PC-3 (cell line): ENCODE measurements around the gene HIRA. TPM values are rescaled to one million over a fixed set of nuclear protein-coding genes. Genes with fewer than 3 reads are reported as not detected.

ENCODE experiments used
- ATAC-seq: fragments of 200-7000 bp; cut with Tn5 transposase; 2 replicates; pipeline ENCODE4 v1.9.1; 2020; ENCODE audit warnings: mild to moderate bottlenecking, moderate library complexity
- BruUV-seq: library from RNA; stranded (reverse); fragments of 400-500 nt; replicated peaks from 2 replicates; lab custom pipeline; 2021; lab: Mats Ljungman, UMichigan
- CTCF ChIA-PET: fragments of 300-600 bp; sonication (Branson Sonifier 250); formaldehyde crosslinking; loops from one replicate; lab custom pipeline; 2022; ENCODE audit warnings: antibody characterized with exemption; lab: Charles Lee
- POLR2A ChIA-PET: fragments of 300-600 bp; sonication (Branson Sonifier 250); formaldehyde crosslinking; loops from one replicate; lab custom pipeline; 2022; ENCODE audit warnings: antibody characterized with exemption; ENCODE audit not compliant: unreplicated experiment; lab: Charles Lee
- DNase-seq: peaks from one replicate; pipeline ENCODE4 v3.0.0-alpha.2; 2015
- H2AFZ ChIP-seq: fragments of 300-600 bp; sonication (generic); 2 replicates; pipeline ENCODE4 v1.6.0; 2016; ENCODE audit warnings: antibody characterized with exemption, low read length
- H3F3A ChIP-seq: fragments of 300-600 bp; sonication (generic); one replicate; pipeline ENCODE4 v1.6.0; 2017; ENCODE audit warnings: antibody characterized with exemption, low read length, control low read depth, mild to moderate bottlenecking; ENCODE audit not compliant: unreplicated experiment
- H3K27ac ChIP-seq: fragments of 300-600 bp; sonication (generic); 2 replicates; pipeline ENCODE4 v1.5.1; 2016; ENCODE audit warnings: mild to moderate bottlenecking, low read length
- H3K27me3 ChIP-seq: fragments of 300-600 bp; sonication (generic); 2 replicates; pipeline ENCODE4 v1.6.1; 2016; ENCODE audit warnings: low read length, mixed read lengths
- H3K36me3 ChIP-seq: fragments of 300-600 bp; sonication (generic); 2 replicates; pipeline ENCODE4 v1.6.1; 2016; ENCODE audit warnings: low read depth, mixed run types, low read length, mixed read lengths
- H3K4me1 ChIP-seq: fragments of 300-600 bp; sonication (generic); 2 replicates; pipeline ENCODE4 v1.5.1; 2016; ENCODE audit warnings: low read length; ENCODE audit not compliant: insufficient read depth
- H3K4me2 ChIP-seq: fragments of 300-600 bp; sonication (generic); 2 replicates; pipeline ENCODE4 v1.6.0; 2016; ENCODE audit warnings: low read length
- H3K4me3 ChIP-seq: fragments of 300-600 bp; sonication (generic); 2 replicates; pipeline ENCODE4 v1.5.1; 2016; ENCODE audit warnings: mild to moderate bottlenecking, low read length, mixed read lengths
- H3K79me2 ChIP-seq: fragments of 300-600 bp; sonication (generic); 2 replicates; pipeline ENCODE4 v1.6.1; 2017; ENCODE audit warnings: low read length, mixed read lengths
- H3K9ac ChIP-seq: fragments of 300-600 bp; sonication (generic); 2 replicates; pipeline ENCODE4 v1.6.0; 2016; ENCODE audit warnings: mild to moderate bottlenecking, low read length
- H3K9me2 ChIP-seq: fragments of 300-600 bp; sonication (generic); replicated peaks from 2 replicates; pipeline ENCODE4 v1.6.1; 2016; ENCODE audit warnings: mixed run types, low read length, mixed read lengths
- H3K9me3 ChIP-seq: fragments of 300-600 bp; sonication (generic); 2 replicates; pipeline ENCODE4 v1.6.1; 2016; ENCODE audit warnings: low read length, mixed read lengths
- H4K20me1 ChIP-seq: fragments of 300-600 bp; sonication (generic); 2 replicates; pipeline ENCODE4 v1.6.1; 2016; ENCODE audit warnings: low read length, mixed read lengths
- EZH2 ChIP-seq: fragments of 300-600 bp; sonication (generic); IDR thresholded peaks from one replicate; pipeline ENCODE4 v1.6.1; 2017; ENCODE audit warnings: antibody characterized with exemption, mild to moderate bottlenecking, low read length; ENCODE audit not compliant: unreplicated experiment
- EZH2phosphoT487 ChIP-seq: fragments of 300-600 bp; sonication (generic); IDR thresholded peaks from 2 replicates; pipeline ENCODE4 v1.6.1; 2018; ENCODE audit warnings: mild to moderate bottlenecking, antibody characterized with exemption, low read length, borderline replicate concordance
- intact Hi-C: fragments of 100-400 bp; cut with micrococcal nuclease; formaldehyde crosslinking; loops from 2 replicates; pipeline ENCODE4 v1.9.0; 2023
- total RNA-seq: library from RNA; depleted of rRNA; stranded (reverse); fragments of >200 nt; gene quantifications from 2 replicates; pipeline ENCODE4 v1.2.3, GENCODE V29; 2014
- TF ChIP-seq, protein P1 (sequence below): fragments of 300-600 bp; sonication (generic); conservative IDR thresholded peaks from 2 replicates; pipeline ENCODE4 v1.5.1; 2017; ENCODE audit warnings: antibody characterized with exemption, low read depth, mild to moderate bottlenecking, low read length

The HIRA gene
- total RNA-seq, 1 experiment from 2014 or later, result 12.4 TPM

DNA sequence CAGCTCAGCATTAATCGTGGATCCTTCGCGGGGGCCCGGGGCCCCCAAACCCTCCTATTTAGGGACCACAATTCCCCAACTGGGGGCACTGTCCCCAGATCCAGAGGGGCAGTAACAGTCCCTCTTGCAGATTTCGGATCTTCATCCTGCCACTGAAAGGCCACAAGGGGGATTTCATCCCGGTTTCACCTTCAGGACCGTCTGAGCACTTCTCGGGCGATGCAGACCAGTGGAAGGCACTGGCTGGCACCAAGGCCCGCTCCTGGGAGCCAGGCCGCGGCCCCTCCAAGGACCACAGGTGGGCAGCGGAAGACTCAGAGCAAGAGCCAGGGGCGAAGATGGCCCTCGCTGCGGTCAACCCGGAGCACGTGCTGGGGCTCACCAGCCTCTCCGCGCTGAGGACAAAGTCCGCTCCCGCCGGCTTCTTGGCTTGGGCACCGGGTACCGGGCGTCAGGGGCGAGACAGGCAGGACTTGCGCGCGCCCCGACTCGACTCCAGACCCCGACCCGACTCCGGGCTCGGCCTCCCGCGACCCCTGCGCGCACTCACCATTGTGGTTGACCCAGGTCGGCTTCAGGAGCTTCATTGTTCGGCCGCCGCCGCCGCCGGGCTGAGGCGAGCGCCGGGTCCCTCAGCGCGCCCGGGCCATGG is 517 bp downstream of the HIRA start:
- TF ChIP-seq, protein P1, sequence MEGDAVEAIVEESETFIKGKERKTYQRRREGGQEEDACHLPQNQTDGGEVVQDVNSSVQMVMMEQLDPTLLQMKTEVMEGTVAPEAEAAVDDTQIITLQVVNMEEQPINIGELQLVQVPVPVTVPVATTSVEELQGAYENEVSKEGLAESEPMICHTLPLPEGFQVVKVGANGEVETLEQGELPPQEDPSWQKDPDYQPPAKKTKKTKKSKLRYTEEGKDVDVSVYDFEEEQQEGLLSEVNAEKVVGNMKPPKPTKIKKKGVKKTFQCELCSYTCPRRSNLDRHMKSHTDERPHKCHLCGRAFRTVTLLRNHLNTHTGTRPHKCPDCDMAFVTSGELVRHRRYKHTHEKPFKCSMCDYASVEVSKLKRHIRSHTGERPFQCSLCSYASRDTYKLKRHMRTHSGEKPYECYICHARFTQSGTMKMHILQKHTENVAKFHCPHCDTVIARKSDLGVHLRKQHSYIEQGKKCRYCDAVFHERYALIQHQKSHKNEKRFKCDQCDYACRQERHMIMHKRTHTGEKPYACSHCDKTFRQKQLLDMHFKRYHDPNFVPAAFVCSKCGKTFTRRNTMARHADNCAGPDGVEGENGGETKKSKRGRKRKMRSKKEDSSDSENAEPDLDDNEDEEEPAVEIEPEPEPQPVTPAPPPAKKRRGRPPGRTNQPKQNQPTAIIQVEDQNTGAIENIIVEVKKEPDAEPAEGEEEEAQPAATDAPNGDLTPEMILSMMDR, result peak; percentile 14; the same call in 1 of the 2 replicates
- TF ChIP-seq EZH2phosphoT487 (no peak), EZH2 (no peak)
- no peak for ATAC-seq
- peak overlapping the region; percentile 30; the same call in 1 of the 2 replicates for H2AFZ ChIP-seq

DNA sequence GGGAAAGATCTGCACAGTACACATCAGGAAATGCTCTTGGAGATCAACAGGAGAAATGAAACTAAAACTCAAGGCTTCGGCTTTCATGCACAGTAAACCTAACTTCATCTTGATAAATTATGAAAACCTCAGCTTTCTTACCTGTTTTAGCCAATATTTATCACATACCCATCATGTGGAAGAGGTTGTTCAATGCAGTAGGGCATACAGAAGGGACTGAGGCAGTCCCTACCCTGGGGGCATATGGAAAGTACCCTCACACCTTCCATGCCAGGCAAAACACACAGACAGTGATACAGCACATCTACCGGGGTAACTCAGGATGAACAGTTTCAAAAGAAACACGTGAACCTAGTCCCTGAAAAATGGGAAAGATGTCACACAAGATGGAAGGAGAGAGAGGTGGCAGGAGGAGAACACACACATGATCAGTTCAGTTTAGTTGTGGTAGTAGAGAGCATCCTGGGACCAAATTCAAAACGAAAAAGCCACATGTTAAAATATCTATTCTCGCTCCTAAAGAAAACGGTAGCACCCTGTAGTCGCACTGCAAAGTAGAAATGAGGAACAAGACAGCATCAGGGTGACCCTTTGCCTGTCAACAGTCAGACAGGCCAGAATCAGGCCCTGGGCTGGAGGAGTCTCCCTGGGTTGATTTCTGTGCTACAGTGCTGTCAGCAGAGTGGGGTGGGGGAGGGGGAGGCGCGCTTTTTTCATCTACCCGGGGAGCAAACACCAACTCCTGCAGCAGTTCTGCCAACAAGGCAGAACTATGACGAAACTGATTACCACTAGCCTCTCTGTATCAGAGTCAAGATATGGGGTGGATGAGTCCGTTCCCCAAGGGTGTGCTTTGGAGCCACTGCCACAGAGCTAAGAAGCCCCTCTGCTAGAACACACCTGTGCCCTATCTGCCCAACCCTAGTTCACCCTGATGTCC is 1.3 kb downstream of the HIRA start:
- ATAC-seq, result no peak
- no peak overlapping the region for H2AFZ ChIP-seq
- peak overlapping the region; percentile 90 for H3K9ac ChIP-seq
- H3K27ac ChIP-seq, result peak overlapping the region; percentile 52
- no peaks in the 10 kb centered on the region for H3F3A ChIP-seq
- peaks cover 75% of the 10 kb centered on the region for H3K79me2 ChIP-seq
- peak overlapping the region; percentile 98 for H3K4me3 ChIP-seq
- TF ChIP-seq, protein P1, result no peak
- H3K36me3 ChIP-seq, result peaks cover 7% of the 10 kb centered on the region; the same call in 1 of the 2 replicates
- DNase-seq, result peak; percentile 7
- H4K20me1 ChIP-seq, result peaks cover 15% of the 10 kb centered on the region
- H3K9me3 ChIP-seq, result no peaks in the 10 kb centered on the region
- peak overlapping the region; percentile 91 for H3K4me2 ChIP-seq
- H3K9me2 ChIP-seq, result no peaks in the 10 kb centered on the region
- H3K27me3 ChIP-seq, result no peaks in the 10 kb centered on the region
- intact Hi-C loops, result no loop called here
- H3K4me1 ChIP-seq, result peaks cover 24% of the 10 kb centered on the region
- ChIA-PET POLR2A (interaction anchor here (0.6 kb wide), 1 partner anchor 114 kb away, joined by 10 read pairs; no protein-coding TSS in a partner anchor), CTCF (no interaction called here)
- BruUV-seq, result TSS peak; percentile 23

More for the DNA sequence above, 517 bp downstream of the HIRA start:
- Histone ChIP-seq H3F3A (no peaks in the 10 kb centered on the region), H3K4me3 (peak overlapping the region; percentile 98), H3K9me2 (no peaks in the 10 kb centered on the region), H3K79me2 (peaks cover 67% of the 10 kb centered on the region), H3K4me2 (peak overlapping the region; percentile 91), H4K20me1 (peaks cover 15% of the 10 kb centered on the region), H3K4me1 (peaks cover 24% of the 10 kb centered on the region), H3K27me3 (no peaks in the 10 kb centered on the region), H3K9ac (peak overlapping the region; percentile 90), H3K36me3 (peaks cover 5% of the 10 kb centered on the region; the same call in 1 of the 2 replicates), H3K27ac (peak overlapping the region; percentile 52), H3K9me3 (no peaks in the 10 kb centered on the region)
- no TSS peak for BruUV-seq
- POLR2A ChIA-PET, result no interaction called here
- DNase-seq, result peak; percentile 7
- intact Hi-C loops, result no loop called here
- CTCF ChIA-PET, result no interaction called here
